H9 (cell line): ENCODE measurements around the gene MEIOSIN. TPM values are rescaled to one million over a fixed set of nuclear protein-coding genes. Genes with fewer than 3 reads are reported as not detected.

ENCODE experiments used
- DNase-seq: peaks from one replicate; pipeline ENCODE4 v3.0.0-alpha.2; 2017
- H2AFZ ChIP-seq: one replicate; pipeline ENCODE4 v1.6.1; 2013; ENCODE audit warnings: mild to moderate bottlenecking, low read length, control low read depth, moderate library complexity
- H2AK5ac ChIP-seq: 2 replicates; pipeline ENCODE4 v1.6.1; 2013; ENCODE audit warnings: low read length, control low read depth, mixed read lengths; ENCODE audit not compliant: insufficient read length
- H2BK120ac ChIP-seq: one replicate; pipeline ENCODE4 v1.6.1; 2013; ENCODE audit warnings: low read depth, mild to moderate bottlenecking, low read length, control low read depth, inconsistent platforms; ENCODE audit not compliant: poor library complexity, severe bottlenecking
- H2BK12ac ChIP-seq: 2 replicates; pipeline ENCODE4 v1.6.1; 2013; ENCODE audit warnings: low read length, control low read depth, mixed read lengths, low read depth; ENCODE audit not compliant: insufficient read length
- H2BK15ac ChIP-seq: 2 replicates; pipeline ENCODE4 v1.6.1; 2013; ENCODE audit warnings: low read depth, low read length, control low read depth
- H2BK20ac ChIP-seq: one replicate; pipeline ENCODE4 v1.6.1; 2013; ENCODE audit warnings: low read depth, mild to moderate bottlenecking, low read length, control low read depth, inconsistent platforms; ENCODE audit not compliant: poor library complexity, severe bottlenecking
- H2BK5ac ChIP-seq: 2 replicates; pipeline ENCODE4 v1.6.1; 2013; ENCODE audit warnings: low read length, control low read depth, mixed read lengths; ENCODE audit not compliant: insufficient read length
- H3K14ac ChIP-seq: 2 replicates; pipeline ENCODE4 v1.6.1; 2013; ENCODE audit warnings: low read length, control low read depth; ENCODE audit not compliant: insufficient read depth
- H3K18ac ChIP-seq: 2 replicates; pipeline ENCODE4 v1.6.1; 2013; ENCODE audit warnings: low read depth, mild to moderate bottlenecking, mixed read lengths, low read length, control low read depth; ENCODE audit not compliant: insufficient read length
- H3K23ac ChIP-seq: 2 replicates; pipeline ENCODE4 v1.6.1; 2013; ENCODE audit warnings: low read length, control low read depth, mixed read lengths, low read depth; ENCODE audit not compliant: insufficient read length
- H3K23me2 ChIP-seq: 2 replicates; pipeline ENCODE4 v1.6.1; 2013; ENCODE audit warnings: low read depth, mild to moderate bottlenecking, mixed read lengths, low read length, control low read depth; ENCODE audit not compliant: insufficient read length, poor library complexity, severe bottlenecking
- H3K27ac ChIP-seq: 2 replicates; pipeline ENCODE4 v1.5.1; 2013; ENCODE audit warnings: low read length, control low read depth, mixed read lengths, low read depth; ENCODE audit not compliant: insufficient read length
- H3K27me3 ChIP-seq: 2 replicates; pipeline ENCODE4 v1.6.1; 2013; ENCODE audit warnings: low read length, control low read depth, inconsistent platforms; ENCODE audit not compliant: insufficient read depth
- H3K4ac ChIP-seq: 2 replicates; pipeline ENCODE4 v1.6.1; 2013; ENCODE audit warnings: low read depth, mild to moderate bottlenecking, control low read depth, inconsistent platforms, low read length, moderate library complexity
- H3K4me1 ChIP-seq: 2 replicates; pipeline ENCODE4 v1.6.1; 2013; ENCODE audit warnings: low read length, control low read depth, inconsistent platforms; ENCODE audit not compliant: insufficient read depth
- H3K4me2 ChIP-seq: 2 replicates; pipeline ENCODE4 v1.6.1; 2013; ENCODE audit warnings: low read length, control low read depth, mixed read lengths; ENCODE audit not compliant: insufficient read length, insufficient read depth
- H3K56ac ChIP-seq: 2 replicates; pipeline ENCODE4 v1.6.1; 2013; ENCODE audit warnings: low read depth, mild to moderate bottlenecking, mixed read lengths, low read length, control low read depth; ENCODE audit not compliant: insufficient read length
- H3K79me1 ChIP-seq: 2 replicates; pipeline ENCODE4 v1.6.1; 2013; ENCODE audit warnings: low read depth, mild to moderate bottlenecking, moderate library complexity, low read length, control low read depth, inconsistent platforms; ENCODE audit not compliant: insufficient read depth, poor library complexity, severe bottlenecking
- H3K79me2 ChIP-seq: 2 replicates; pipeline ENCODE4 v1.6.1; 2013; ENCODE audit warnings: low read length, control low read depth, inconsistent platforms; ENCODE audit not compliant: insufficient read depth
- H3K9ac ChIP-seq: 2 replicates; pipeline ENCODE4 v1.6.1; 2013; ENCODE audit warnings: low read length, control low read depth, mixed read lengths; ENCODE audit not compliant: insufficient read length; ENCODE audit errors: extremely low read depth
- H3K9me3 ChIP-seq: one replicate; pipeline ENCODE4 v1.6.1; 2013; ENCODE audit warnings: low read depth, low read length, inconsistent platforms; ENCODE audit not compliant: control insufficient read depth
- H3T11ph ChIP-seq: one replicate; pipeline ENCODE4 v1.6.1; 2013; ENCODE audit warnings: mild to moderate bottlenecking, low read length, control low read depth, inconsistent platforms
- H4K20me1 ChIP-seq: one replicate; pipeline ENCODE4 v1.6.1; 2013; ENCODE audit not compliant: control insufficient read depth, insufficient read length, insufficient read depth
- H4K5ac ChIP-seq: 2 replicates; pipeline ENCODE4 v1.6.1; 2013; ENCODE audit warnings: low read depth, mild to moderate bottlenecking, mixed read lengths, low read length, control low read depth; ENCODE audit not compliant: insufficient read length
- H4K8ac ChIP-seq: replicated peaks from 2 replicates; pipeline ENCODE4 v1.6.1; 2013; ENCODE audit warnings: low read length, control low read depth, mixed read lengths, low read depth; ENCODE audit not compliant: insufficient read length
- H4K91ac ChIP-seq: 2 replicates; pipeline ENCODE4 v1.6.1; 2013; ENCODE audit warnings: low read depth, mild to moderate bottlenecking, moderate library complexity, mixed read lengths, low read length, control low read depth; ENCODE audit not compliant: insufficient read length
- H3K27ac Mint-ChIP-seq, 3 experiments: 2 replicates in 2 of 3; 3 replicates in 1 of 3; pipeline ENCODE4 v1.8.0; 2020 to 2021; ENCODE audit warnings: mixed read lengths in 3 of 3, mild to moderate bottlenecking in 1 of 3, moderate library complexity in 1 of 3
- H3K27me3 Mint-ChIP-seq: 2 replicates; pipeline ENCODE4 v1.8.0; 2021; ENCODE audit warnings: low read depth, mild to moderate bottlenecking, moderate library complexity, mixed read lengths
- H3K36me3 Mint-ChIP-seq, 3 experiments: 2 replicates in 2 of 3; 3 replicates in 1 of 3; pipeline ENCODE4 v1.8.0; 2020 to 2021; ENCODE audit warnings: low read depth in 3 of 3, mixed read lengths in 3 of 3; ENCODE audit not compliant: insufficient read depth in 1 of 3
- H3K4me1 Mint-ChIP-seq, 2 experiments: 2 replicates each; pipeline ENCODE4 v1.8.0; 2020; ENCODE audit warnings: mixed read lengths in 2 of 2
- H3K4me3 Mint-ChIP-seq, 2 experiments: 2 replicates in 1 of 2; 3 replicates in 1 of 2; pipeline ENCODE4 v1.8.0; 2020 to 2021; ENCODE audit warnings: mild to moderate bottlenecking in 2 of 2, mixed read lengths in 2 of 2, moderate library complexity in 1 of 2
- H3K9me3 Mint-ChIP-seq, 2 experiments: 2 replicates in 1 of 2; 3 replicates in 1 of 2; pipeline ENCODE4 v1.8.0; 2020; ENCODE audit warnings: mild to moderate bottlenecking in 2 of 2, mixed read lengths in 2 of 2, moderate library complexity in 1 of 2
- WGBS: extraction: QIAGEN DNeasy Blood & Tissue Kit; methylation state at CpG from one replicate; pipeline ENCODE4 v1.1.7; 2013; ENCODE audit warnings: missing lambda C conversion rate, low lambda C conversion rate, mixed read lengths; ENCODE audit not compliant: insufficient read length; ENCODE audit errors: extremely low coverage; 5-methylcytosine and 5-hydroxymethylcytosine counted together
- total RNA-seq: library from RNA; stranded (reverse); gene quantifications from 2 replicates; pipeline ENCODE4 v1.2.1, GENCODE V29; 2021
- TF ChIP-seq, protein P1 (sequence below): fragments of 200-600 bp; sonication (generic); conservative IDR thresholded peaks from 3 replicates; pipeline ENCODE4 v1.8.0; 2021; ENCODE audit warnings: antibody characterized with exemption, mild to moderate bottlenecking

MEIOSIN gene
- total RNA-seq, 1 experiment from 2014 or later: not detected

DNA sequence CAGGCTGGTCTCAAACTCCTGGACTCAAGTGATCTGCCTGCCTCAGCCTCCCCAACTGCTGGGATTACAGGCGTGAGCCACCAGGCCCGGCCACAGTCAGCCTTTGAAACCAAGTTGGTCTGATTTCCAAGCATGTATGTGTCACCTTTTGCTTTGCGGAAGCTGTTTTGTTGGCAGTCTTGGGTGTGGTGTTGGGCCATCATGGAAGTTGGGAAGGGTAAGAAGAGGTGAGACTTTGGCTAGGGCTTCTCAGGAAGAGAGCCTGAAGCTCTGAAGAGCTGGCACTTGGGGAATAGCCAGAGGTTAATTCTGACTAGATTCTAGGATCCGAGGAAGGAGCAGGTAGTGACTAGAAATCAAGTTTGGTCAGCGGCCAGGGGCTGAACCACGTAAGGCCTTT is 79.1 kb downstream of the MEIOSIN start:
- H3K4ac ChIP-seq: no peak overlapping the region
- no peak overlapping the region for H2BK12ac ChIP-seq
- TF ChIP-seq, protein P1, sequence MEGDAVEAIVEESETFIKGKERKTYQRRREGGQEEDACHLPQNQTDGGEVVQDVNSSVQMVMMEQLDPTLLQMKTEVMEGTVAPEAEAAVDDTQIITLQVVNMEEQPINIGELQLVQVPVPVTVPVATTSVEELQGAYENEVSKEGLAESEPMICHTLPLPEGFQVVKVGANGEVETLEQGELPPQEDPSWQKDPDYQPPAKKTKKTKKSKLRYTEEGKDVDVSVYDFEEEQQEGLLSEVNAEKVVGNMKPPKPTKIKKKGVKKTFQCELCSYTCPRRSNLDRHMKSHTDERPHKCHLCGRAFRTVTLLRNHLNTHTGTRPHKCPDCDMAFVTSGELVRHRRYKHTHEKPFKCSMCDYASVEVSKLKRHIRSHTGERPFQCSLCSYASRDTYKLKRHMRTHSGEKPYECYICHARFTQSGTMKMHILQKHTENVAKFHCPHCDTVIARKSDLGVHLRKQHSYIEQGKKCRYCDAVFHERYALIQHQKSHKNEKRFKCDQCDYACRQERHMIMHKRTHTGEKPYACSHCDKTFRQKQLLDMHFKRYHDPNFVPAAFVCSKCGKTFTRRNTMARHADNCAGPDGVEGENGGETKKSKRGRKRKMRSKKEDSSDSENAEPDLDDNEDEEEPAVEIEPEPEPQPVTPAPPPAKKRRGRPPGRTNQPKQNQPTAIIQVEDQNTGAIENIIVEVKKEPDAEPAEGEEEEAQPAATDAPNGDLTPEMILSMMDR: no peak
- no peaks in the 10 kb centered on the region for H3K9me3 Mint-ChIP-seq
- H2BK15ac ChIP-seq: no peak overlapping the region
- H4K20me1 ChIP-seq: no peaks in the 10 kb centered on the region
- WGBS: no CpG with 5 or more reads among the region's 6 CpGs
- no peak overlapping the region for H2BK20ac ChIP-seq
- H2BK120ac ChIP-seq: no peak overlapping the region
- no peak overlapping the region for H4K5ac ChIP-seq
- H3K27ac ChIP-seq: no peak overlapping the region
- H3K23ac ChIP-seq: no peak overlapping the region
- H3K56ac ChIP-seq: no peak overlapping the region
- no peak overlapping the region for H3K9ac ChIP-seq
- no peaks in the 10 kb centered on the region for H3K79me1 ChIP-seq
- peak overlapping the region in 1 of 2 experiments; percentile 38; a peak in 3 of 5 replicates for H3K4me3 Mint-ChIP-seq
- no peak overlapping the region for H3K4me2 ChIP-seq
- H3K14ac ChIP-seq: no peak overlapping the region
- peaks cover 13% of the 10 kb centered on the region for H3K23me2 ChIP-seq
- H3K4me1 ChIP-seq: no peaks in the 10 kb centered on the region
- H3K27me3 ChIP-seq: no peaks in the 10 kb centered on the region
- H3K79me2 ChIP-seq: no peaks in the 10 kb centered on the region
- H3K27me3 Mint-ChIP-seq: peaks cover 11% of the 10 kb centered on the region
- H2AK5ac ChIP-seq: no peak overlapping the region
- peaks cover 14 to 20% of the 10 kb centered on the region in 2 experiments for H3K4me1 Mint-ChIP-seq
- H3K9me3 ChIP-seq: no peaks in the 10 kb centered on the region
- H4K8ac ChIP-seq: no peak overlapping the region
- peaks cover 1 to 6% (median 5%) of the 10 kb centered on the region in 3 experiments; a peak in 3 of 7 replicates for H3K36me3 Mint-ChIP-seq
- no peak overlapping the region for H3K18ac ChIP-seq
- H2BK5ac ChIP-seq: no peak overlapping the region
- H4K91ac ChIP-seq: no peak overlapping the region
- no peak overlapping the region for H3T11ph ChIP-seq
- H3K27ac Mint-ChIP-seq: no peak overlapping the region
- DNase-seq: no peak
- no peak overlapping the region for H2AFZ ChIP-seq

Other genes starting within 250 kb of the MEIOSIN start
- gene RTN2, start 236.4 kb upstream of the MEIOSIN start, total RNA-seq: 18.9 and 20.1 TPM in 2 replicates
- 7.7 and 8.1 TPM in 2 replicates for gene PPM1N, start 235.0 kb upstream of the MEIOSIN start, total RNA-seq
- gene VASP, start 226.0 kb upstream of the MEIOSIN start, total RNA-seq: 157 and 162 TPM in 2 replicates
- gene OPA3, start 148.6 kb upstream of the MEIOSIN start, total RNA-seq: 13.0 and 14.7 TPM in 2 replicates
- 0.07 TPM in 1 of 2 replicates, not detected in the other for gene GPR4, start 131.2 kb upstream of the MEIOSIN start, total RNA-seq
- gene EML2, start 94.0 kb upstream of the MEIOSIN start, total RNA-seq: 19.1 and 22.6 TPM in 2 replicates
- 0.55 and 0.61 TPM in 2 replicates for gene GIPR, start 65.2 kb upstream of the MEIOSIN start, total RNA-seq
- gene SNRPD2, start 41.5 kb upstream of the MEIOSIN start, total RNA-seq: 793 and 808 TPM in 2 replicates
- 13.7 and 14.1 TPM in 2 replicates for gene QPCTL, start 40.8 kb upstream of the MEIOSIN start, total RNA-seq
- 43.6 and 43.9 TPM in 2 replicates for gene FBXO46, start 2.5 kb upstream of the MEIOSIN start, total RNA-seq
- gene SIX5, start 35.8 kb downstream of the MEIOSIN start, total RNA-seq: 41.6 and 41.7 TPM in 2 replicates
- gene DMPK, start 49.1 kb downstream of the MEIOSIN start, total RNA-seq: 63.9 and 67.4 TPM in 2 replicates
- 70.7 and 75.1 TPM in 2 replicates for gene DMWD, start 59.4 kb downstream of the MEIOSIN start, total RNA-seq
- gene RSPH6A, start 81.9 kb downstream of the MEIOSIN start, total RNA-seq: 0.29 and 0.55 TPM in 2 replicates
- 104 and 113 TPM in 2 replicates for gene SYMPK, start 129.7 kb downstream of the MEIOSIN start, total RNA-seq
- gene FOXA3, start 130.9 kb downstream of the MEIOSIN start, total RNA-seq: 22.2 and 24.9 TPM in 2 replicates
- gene IRF2BP1, start 152.7 kb downstream of the MEIOSIN start, total RNA-seq: 28.2 and 29.3 TPM in 2 replicates
- gene MYPOP, start 169.2 kb downstream of the MEIOSIN start, total RNA-seq: 9.0 and 9.5 TPM in 2 replicates
- not detected in 2 replicates for gene NANOS2, start 181.3 kb downstream of the MEIOSIN start, total RNA-seq
- 8.8 and 8.9 TPM in 2 replicates for gene NOVA2, start 240.4 kb downstream of the MEIOSIN start, total RNA-seq